OCI-LY1 (cell line): ENCODE measurements around the gene SGPP1.

ENCODE experiments used
- CTCF ChIP-seq: fragments of 200-600 bp; sonication (generic), shearing (Covaris generic); IDR thresholded peaks from 2 replicates; pipeline ENCODE4 v1.5.1; 2017; ENCODE audit warnings: mild to moderate bottlenecking, antibody characterized with exemption, low read length, moderate library complexity, mixed read lengths
- EZH2 ChIP-seq: fragments of 200-600 bp; sonication (generic), shearing (Covaris generic); IDR thresholded peaks from 2 replicates; pipeline ENCODE4 v1.8.0; 2017; ENCODE audit warnings: borderline replicate concordance, mixed run types, mild to moderate bottlenecking, antibody characterized with exemption, low read length, moderate library complexity, mixed read lengths

GRCh38 chr14:63737582-63738006 is 9.7 kb upstream of the SGPP1 start:
- TF ChIP-seq CTCF: no peak
- TF ChIP-seq EZH2: no peak
